Brain pericyte (primary cell): Measurements from ENCODE around the gene NBPF15.
"Not testable (repeated sequence)": the region's sequence is repeated elsewhere in the genome, so short reads cannot be mapped to it uniquely, and the experiment has no call there.

Source experiments
- DNase-seq: peaks from one replicate; pipeline ENCODE4 v3.0.0-alpha.2; 2012; ENCODE audit warnings: low read depth, low spot score

NBPF15 gene, protein sequence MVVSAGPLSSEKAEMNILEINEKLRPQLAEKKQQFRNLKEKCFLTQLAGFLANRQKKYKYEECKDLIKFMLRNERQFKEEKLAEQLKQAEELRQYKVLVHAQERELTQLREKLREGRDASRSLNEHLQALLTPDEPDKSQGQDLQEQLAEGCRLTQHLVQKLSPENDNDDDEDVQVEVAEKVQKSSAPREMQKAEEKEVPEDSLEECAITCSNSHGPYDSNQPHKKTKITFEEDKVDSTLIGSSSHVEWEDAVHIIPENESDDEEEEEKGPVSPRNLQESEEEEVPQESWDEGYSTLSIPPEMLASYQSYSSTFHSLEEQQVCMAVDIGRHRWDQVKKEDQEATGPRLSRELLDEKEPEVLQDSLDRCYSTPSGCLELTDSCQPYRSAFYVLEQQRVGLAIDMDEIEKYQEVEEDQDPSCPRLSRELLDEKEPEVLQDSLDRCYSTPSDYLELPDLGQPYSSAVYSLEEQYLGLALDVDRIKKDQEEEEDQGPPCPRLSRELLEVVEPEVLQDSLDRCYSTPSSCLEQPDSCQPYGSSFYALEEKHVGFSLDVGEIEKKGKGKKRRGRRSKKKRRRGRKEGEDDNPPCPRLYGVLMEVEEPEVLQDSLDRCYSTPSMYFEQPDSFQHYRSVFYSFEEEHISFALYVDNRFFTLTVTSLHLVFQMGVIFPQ

DNA sequence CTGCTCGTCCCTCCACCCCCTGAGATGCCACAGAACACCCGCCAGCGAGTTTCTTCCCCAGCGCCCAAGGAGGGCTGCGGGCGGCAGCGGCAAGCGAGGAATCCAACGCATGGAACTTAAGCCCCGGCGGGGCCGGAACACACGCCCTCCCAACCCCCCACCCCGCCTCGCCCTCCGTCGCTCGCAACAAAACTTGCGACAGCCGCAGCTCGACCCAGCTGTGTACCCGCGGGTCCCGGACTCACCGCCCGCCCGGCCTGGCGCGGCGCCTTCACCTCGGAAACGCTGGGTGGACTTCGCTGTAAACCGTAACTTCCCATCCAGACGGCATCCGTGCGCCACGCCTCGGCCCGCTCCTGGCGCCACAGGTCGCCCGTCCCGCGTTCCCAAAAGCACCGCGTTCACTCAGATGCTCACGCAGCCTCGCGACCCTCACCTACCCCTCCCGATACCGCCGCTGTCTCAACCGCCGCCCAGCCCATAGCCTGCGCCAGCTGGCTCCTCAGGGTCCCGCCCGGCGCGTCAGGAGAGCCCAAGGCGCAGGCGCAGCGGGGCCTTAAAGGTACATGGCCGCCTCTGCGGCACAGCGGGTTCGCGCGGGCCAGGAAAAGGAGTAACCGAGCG lies at the start of gene NBPF15:
Gene NBPF15, minus strand, starts transcription at position 534 of the 624 bp plus-strand sequence. CDS start 21,666 bp downstream, outside the sequence.
- peak; percentile 12 for DNase-seq

DNA sequence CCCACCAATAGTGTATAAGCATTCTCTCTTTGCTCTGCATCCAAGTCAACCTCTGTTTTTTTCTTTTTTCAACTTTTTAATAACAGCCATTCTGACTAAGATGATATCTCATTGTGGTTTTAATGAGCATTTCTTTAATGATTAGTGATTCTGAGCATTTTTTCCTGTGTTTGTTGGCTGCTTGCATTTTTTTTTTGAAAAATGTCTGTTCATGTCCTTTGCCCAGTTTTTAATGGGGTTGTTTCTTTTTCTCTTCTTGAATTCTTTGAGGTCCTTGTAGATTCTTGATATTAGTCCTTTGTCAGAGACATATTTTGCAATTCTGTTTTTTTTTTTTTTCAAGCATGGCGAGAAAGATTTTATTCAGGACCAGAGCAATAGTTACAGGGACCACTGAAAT lies 35.0 kb upstream of the NBPF15 start:
- not testable (repeated sequence) for DNase-seq

DNA sequence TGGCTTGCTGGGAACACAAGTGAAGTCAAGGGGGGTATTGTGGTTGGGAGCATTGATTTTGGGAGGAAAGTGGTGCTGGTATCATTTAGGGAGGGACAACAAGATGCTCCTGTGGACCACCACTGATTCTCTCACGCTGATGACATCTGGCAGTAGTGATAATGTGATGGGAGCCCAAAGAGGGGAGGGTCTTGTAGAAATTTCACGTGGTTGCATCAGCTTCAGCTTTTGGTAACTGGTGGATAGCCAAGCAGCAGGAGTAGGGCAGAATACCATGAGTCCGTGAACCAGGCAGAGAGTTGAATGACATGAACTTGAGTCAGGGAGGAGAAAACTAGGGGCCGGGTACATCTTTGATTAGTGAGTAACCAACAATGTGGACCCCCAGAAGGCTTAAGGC lies 32.7 kb upstream of the NBPF15 start:
- not testable (repeated sequence) for DNase-seq

DNA sequence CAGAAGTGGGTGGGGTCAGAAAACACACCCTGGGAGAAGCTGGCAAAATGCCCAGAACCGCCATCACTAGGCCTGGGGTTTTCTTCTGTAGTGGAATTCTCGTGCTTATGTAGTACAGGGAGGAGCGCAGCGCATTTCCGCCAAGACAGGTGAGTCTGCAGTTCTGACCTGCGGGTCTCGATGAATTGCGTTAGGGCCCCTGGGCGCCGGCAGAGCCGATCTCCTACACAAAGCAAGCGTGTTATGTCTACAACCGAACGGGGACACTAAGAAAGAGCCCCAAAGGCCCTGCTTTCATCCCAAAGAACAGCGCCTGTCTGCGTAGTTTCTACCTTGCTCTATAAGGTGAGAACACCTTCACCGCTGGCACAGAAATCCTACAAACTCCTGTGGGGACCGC lies 28.9 kb upstream of the NBPF15 start:
- not testable (repeated sequence) for DNase-seq

DNA sequence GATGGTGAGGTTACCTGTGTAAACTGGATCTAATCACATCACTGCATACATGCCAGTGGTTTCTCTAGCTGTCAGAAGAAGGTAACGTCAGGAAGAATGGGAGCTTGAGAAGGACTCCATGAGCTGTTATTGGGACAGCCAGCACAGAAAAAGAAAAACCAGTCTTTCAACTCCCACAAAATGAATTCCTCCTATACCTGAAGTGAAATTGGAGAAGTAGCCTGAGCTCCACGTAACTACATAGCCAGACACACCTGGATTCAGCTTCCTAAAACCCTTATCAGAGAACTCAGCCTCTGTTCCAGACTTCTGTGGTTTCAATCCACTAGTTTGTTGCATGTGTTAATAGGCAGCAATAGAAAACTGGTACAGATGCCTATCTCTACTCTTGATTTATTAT lies 25.5 kb upstream of the NBPF15 start:
- not testable (repeated sequence) for DNase-seq

DNA sequence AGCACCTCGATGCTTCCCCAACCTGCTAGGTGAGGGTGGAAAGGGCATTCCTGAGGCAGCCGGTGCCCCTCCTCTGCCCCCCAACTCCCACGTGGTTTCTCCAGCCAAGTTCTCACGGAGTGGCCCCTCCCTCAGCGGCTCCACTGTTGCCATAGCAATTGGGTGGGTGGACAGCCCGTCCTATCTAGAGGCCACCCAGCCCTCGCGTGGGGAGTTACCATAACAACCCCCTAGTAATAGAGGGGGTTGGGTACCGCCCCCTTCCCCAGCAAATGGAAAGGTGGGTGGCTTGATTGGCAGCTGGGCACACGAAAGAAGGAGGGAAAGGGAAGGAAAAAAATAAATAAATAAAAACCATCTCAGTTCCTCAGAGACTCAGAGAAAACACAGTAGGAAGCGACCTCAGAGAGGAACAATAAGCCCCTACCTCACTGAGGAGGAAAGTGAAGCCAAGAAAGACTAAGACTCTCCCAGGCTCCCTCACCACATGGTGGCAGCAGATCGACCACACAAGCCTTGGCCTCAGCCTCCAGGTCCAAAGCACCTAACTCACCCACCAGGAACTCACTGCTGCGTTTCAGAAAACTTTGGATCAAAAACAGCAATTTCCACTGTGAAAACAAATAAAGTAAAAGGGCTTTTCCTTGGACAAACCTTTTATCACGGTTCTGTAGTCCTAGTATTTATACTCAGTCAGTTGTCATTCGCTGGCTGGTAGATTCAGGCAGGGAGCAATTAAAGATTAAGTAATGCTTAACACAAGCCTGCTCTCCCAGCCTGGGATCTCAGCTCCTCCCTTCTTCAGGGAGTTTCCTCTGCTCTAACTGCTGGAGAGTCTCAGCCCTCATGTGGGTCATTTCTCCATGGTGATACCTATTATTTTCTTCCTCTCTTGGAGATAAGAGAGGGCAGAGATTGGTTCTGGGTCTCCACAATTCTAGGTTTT lies 23.9 kb upstream of the NBPF15 start:
- not testable (repeated sequence) for DNase-seq

DNA sequence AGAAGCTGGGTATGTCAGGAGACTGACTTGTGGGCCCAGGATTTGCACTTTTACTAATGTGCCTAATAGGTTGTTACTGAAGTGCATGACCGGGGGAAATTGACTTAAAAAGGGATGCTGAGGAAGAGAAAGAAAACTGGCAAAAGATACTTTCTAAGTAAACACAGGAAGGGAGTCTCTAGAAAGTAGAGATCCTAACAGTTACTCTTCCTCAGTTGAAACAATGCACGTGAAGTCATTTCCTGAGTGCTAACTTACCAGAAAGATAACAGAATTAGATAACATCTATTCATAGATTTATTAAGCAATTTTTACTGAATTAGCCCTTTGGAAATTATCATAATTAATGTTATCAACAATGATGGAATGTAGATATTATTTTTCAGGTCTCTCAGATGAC lies 12.4 kb upstream of the NBPF15 start:
- DNase-seq = not testable (repeated sequence)

DNA sequence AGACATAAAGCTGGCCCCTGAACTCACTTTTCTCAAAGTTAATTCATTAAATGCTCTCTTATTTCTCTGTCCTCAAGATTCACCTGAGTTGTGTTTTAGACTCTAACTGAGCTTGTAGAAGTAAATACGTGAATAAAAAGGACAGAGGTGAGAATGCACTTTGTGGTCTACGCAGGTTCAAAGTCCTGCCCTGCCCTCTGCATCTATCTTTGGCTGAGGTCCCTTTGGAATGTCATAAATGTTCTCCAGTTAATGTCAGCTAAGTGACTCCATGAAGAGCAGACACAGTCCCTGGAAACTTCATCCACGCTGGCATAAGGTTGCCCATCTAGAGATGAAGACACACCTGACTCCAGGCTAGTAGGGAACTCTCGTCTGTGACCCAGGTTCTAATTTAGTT lies 10.0 kb upstream of the NBPF15 start:
- not testable (repeated sequence) for DNase-seq

DNA sequence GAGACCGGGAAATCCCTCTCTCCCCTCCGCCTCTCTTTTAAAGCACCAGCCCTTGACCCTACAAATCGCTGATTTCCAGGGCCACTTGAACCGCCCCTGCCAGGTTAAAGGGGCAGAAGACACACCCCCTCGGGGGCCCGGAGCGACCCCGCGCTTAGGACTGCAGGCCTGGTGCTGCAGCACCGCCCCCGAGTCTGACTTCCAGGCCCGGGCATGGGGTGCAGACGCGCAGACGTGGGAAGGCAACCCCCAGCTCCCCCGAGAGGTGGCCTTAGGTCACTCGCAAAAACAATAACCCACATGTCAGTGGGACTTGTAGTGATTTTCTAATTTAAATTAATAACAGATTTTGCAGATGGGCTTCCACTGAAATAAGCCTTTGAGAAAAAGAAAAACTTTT lies 309 bp upstream of the NBPF15 start:
- not testable (repeated sequence) for DNase-seq

DNA sequence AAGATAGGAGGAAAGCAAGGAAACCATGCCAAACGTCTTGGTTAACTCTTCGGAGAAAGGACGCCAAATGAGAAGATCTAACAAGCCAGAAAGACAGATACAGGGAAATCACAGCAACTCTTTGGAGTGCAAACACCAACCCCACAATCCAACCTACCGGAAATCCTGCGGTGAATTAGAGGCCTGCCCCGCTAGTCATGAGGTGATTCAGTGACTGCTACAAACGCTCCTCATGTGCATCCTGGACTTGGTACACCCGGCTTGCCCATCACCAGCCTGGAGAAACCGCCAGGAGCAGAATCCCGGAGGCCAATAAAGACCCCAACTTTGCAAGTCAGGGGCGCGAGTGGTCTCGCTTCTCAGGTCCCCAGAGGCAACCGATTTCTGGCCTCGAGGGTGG lies 783 bp downstream of the NBPF15 start:
- not testable (repeated sequence) for DNase-seq

DNA sequence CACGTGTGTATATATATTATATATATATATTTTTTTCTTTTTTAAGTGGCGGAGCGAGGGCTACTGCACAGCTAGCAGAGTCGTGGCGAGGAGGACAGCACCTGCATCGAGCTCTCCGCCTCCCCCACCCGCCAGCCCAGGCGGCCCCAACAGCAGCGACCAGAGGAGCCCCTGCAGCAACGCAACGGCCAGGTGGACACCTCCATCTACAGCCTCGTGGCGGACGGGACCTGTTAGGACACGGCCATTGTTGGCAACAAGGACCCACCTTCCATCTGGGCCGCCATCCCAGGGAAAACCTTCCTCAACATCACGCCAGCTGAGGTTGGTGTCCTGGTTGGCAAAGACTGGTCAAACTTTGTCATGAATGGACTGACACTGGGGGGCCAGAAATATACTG lies 19.1 kb downstream of the NBPF15 start:
- not testable (repeated sequence) for DNase-seq

DNA sequence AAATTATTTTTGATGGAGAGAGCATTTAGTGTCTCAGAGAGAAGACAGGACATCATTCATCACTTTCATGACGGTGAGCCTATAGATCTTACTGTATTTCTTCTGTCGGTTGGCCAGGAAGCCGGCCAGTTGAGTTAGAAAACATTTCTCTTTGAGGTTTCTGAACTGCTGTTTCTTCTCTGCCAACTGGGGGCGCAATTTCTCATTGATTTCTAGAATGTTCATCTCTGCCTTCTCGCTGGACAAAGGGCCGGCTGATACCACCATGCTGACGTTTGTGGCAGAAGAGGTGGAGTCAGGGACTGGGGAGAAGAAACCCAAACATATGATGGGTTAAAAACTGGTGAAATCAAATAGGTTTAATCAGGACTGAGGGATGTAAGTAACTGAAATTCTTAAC lies 21.7 kb downstream of the NBPF15 start:
- not testable (repeated sequence) for DNase-seq

DNA sequence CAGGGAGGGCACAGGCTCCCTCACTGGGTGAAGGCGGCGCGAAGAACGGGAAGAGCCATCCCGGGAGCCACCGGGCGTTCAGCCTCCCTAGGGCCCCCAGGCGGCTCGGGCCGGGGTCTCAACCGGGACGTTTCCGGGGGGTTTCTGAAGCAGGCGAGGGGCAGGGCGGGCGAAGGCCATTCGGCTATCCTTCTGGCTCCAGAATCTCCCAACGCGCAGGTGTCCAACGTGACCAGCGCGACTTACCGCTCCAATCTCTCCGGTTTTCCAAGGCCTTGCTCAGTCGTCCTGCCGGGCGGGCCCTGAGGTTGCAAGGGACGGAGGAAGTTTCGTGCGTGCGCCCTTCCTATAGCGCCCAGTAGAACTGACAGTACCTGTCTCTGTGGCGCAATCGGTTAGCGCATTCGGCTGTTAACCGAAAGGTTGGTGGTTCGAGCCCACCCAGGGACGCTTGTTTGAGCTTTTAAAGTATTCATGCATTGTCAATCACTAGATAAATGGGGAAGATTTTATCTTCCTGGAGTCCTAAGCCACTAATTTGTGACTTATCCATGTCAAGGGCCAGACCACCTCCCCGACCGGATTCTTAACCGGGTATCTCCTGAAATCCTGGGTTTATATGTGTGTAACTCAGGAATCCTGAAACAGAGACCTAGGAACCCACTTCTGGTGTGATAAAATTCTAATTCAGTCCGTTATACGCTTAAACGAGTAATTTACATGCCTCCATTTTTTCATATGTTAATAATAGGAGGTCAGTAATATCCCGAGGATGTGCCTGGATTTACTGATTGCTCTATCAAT lies 42.4 kb downstream of the NBPF15 start:
- DNase-seq = peak; percentile 10

DNA sequence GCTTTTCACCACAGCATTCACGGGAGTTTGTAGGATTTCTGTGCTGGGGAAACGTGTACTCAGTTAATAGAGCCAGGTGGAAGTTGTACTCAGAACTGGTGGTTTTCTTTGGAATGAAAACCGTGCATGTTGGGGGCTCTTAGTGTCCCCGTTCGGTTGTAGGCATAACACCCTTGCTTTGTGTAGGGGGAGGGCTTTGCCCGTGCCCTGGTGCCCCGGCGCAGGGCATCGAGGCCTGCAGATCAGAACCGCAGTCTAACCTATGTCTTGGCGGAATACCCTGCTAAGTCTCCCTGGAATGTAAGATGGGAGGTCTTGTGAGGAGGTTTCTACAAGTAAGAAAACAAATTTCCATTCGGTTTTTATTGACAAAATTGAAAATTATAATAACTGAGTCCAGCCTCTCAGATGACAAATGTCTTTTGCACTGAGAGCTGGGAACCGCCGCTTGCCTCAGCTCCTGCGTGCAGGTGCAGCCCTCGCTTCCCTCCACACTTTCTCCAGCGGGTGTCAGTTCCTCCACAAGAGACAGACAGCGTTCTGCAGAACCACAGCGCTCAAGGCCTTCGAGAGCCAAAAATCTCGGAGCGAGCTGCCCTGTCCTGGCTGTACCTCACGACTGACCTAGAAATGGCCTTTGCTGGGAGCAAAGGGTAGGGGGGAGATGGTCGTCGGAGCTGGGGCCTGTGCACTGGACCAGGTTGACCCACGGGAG lies 47.9 kb downstream of the NBPF15 start:
- not testable (repeated sequence) for DNase-seq

DNA sequence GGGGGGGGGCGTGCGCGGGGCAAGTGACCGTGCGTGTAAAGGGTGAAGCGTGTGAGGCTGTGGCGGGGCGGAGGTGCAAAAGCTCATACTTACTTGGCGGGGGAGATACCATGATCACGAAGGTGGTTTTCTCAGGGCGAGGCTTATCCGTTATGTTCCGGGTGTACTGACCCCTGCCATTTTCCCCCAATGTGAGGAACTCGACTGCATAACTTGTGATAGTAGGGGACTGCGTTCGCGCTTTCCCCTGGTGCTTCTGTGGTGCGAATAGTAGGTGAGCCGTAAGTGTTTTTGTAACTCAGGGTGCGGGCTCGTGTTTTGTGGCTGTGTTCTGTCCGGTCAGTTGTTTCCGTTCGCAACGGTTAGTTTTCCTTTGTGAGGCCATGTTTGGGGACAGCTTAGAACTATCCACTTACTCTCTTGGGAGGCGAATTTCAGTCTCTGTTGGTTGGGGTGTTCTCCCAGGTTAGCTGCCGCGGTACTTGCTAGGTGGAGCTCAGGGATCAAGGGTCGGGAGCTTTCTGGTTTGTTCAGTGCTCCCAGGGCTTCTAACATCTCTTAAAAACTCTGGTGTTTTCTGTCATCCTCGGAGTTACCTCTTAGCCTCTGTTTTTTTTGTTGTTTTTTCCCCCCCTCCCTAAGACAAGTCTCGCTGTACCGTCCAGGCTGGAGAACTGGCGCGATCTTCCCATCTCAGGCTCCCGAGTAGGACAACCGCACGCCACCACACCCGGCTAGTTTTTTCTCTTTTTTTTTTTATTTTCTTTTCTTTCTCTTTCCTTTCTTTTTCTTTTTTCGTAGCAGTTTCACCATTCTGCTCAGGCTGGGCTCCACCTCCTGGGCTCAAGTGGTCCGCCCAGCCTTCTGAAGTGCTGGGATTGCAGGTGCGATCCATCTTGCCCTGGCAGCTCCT lies 48.7 kb downstream of the NBPF15 start:
- DNase-seq = peak; percentile 94

DNA sequence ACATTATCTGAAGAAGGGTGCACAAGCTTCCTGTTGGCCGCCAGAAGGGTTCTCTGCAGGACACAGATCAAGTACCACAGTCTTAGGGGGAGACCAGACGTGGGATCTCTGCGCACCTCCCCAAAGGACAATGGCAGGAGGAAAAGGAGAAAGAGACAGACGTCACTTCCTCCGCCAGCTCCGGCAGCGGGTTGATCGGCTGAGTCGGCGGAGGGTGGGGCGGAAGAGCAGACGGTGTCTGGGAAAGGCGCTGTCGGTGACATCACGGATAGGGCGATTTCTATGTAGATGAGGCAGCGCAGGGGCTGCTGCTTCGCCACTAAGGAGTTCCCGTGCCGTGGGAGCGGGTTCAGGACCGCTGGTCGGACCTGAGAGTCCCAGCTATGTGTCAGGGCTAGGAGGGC lies 49.4 kb downstream of the NBPF15 start:
- peak; percentile 32 for DNase-seq

DNA sequence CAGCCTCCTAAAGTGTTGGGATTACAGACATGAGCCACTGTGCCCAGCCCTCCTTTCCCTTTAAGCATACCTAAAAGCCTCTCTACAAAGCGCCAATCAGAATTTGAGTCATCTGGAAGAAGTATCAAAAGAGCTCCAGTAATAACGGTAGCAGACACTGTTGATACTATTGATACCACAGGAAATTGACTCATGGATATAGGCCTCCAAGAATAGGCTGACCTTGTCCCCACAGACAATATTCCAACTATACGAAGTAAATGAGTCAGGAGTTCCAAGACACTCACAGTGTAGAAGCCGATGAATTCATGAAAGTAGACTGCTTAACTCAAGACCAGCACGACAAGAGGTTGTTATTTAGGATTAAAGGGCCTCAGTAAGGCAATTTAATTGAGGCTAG lies 58.7 kb downstream of the NBPF15 start:
- not testable (repeated sequence) for DNase-seq

DNA sequence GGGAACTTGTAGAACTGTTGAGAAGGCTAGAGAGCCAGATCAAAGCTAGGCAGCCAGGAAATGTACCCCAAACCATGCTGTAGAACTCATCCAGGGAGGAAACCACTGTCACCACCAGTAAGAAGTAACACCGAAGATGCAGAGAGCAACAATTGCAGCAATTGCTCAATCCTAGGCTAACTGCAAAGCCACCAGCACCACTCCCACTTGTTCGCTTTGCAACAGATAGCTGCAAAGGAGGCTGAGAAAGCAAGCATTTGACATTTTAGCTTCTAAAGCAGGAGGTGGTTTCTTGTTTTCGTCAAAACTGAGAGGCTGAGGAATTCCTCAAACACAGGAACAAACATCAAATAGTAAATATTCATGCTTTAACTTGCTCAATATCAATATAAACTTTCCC lies 89.8 kb downstream of the NBPF15 start:
- DNase-seq = not testable (repeated sequence)
